Natural killer cell (primary cell): Measurements from ENCODE around the gene XIST. TPM values are rescaled to one million over a fixed set of nuclear protein-coding genes. Genes with fewer than 3 reads are reported as not detected.

Experiments used
- ATAC-seq, 3 donors: fragments of 150-1000 bp in 2 of 3; fragments of 200-7000 bp in 1 of 3; cut with Tn5 transposase; 1 replicate in 1 of 3; 2 replicates in 2 of 3; pipeline ENCODE4 v1.10.0; 2021; ENCODE audit warnings: mild to moderate bottlenecking in 2 of 3, moderate library complexity in 2 of 3
- DNase-seq, 2 donors: peaks; one replicate each; pipeline versions ENCODE4 v3.0.0 to v3.0.0-alpha.2; 2013 to 2021; ENCODE audit warnings: mixed read lengths in 1 of 2
- H3K27ac ChIP-seq: one replicate; pipeline ENCODE4 v1.5.1; 2013; ENCODE audit warnings: mild to moderate bottlenecking, low read length
- H3K27me3 ChIP-seq: one replicate; pipeline ENCODE4 v1.6.1; 2013; ENCODE audit warnings: low read length; ENCODE audit not compliant: control insufficient read depth, insufficient read depth
- H3K36me3 ChIP-seq: one replicate; pipeline ENCODE4 v1.6.1; 2013; ENCODE audit warnings: low read length; ENCODE audit not compliant: control insufficient read depth, insufficient read depth
- H3K4me1 ChIP-seq: one replicate; pipeline ENCODE4 v1.6.1; 2013; ENCODE audit warnings: low read length; ENCODE audit not compliant: control insufficient read depth, insufficient read depth
- H3K4me3 ChIP-seq: one replicate; pipeline ENCODE4 v1.5.1; 2013; ENCODE audit warnings: low read length
- H3K9me3 ChIP-seq: one replicate; pipeline ENCODE4 v1.6.1; 2013; ENCODE audit warnings: low read length; ENCODE audit not compliant: control insufficient read depth, insufficient read depth
- H3K27ac Mint-ChIP-seq, 2 donors: one replicate each; pipeline ENCODE4 v1.8.0; 2022; ENCODE audit warnings: mild to moderate bottlenecking in 2 of 2, mixed read lengths in 2 of 2, moderate library complexity in 1 of 2
- H3K27me3 Mint-ChIP-seq, 2 donors: one replicate each; pipeline ENCODE4 v1.8.0; 2022; ENCODE audit warnings: low read depth in 2 of 2, mixed read lengths in 2 of 2
- H3K36me3 Mint-ChIP-seq: one replicate; pipeline ENCODE4 v1.8.0; 2022; ENCODE audit warnings: mixed read lengths
- H3K4me1 Mint-ChIP-seq, 2 donors: one replicate each; pipeline ENCODE4 v1.8.0; 2022; ENCODE audit warnings: mixed read lengths in 2 of 2
- H3K4me3 Mint-ChIP-seq: one replicate; pipeline ENCODE4 v1.8.0; 2022; ENCODE audit warnings: mild to moderate bottlenecking, moderate library complexity, mixed read lengths
- H3K9me3 Mint-ChIP-seq, 2 donors: one replicate each; pipeline ENCODE4 v1.8.0; 2022; ENCODE audit warnings: mixed read lengths in 2 of 2
- CTCF ChIP-seq: fragments of 200-600 bp; IDR thresholded peaks from one replicate; pipeline ENCODE4 v1.8.0; 2022; ENCODE audit warnings: antibody characterized with exemption
- WGBS: methylation state at CpG from one replicate; pipeline ENCODE4 v1.1.7; 2013; ENCODE audit warnings: missing lambda C conversion rate; ENCODE audit not compliant: insufficient coverage; 5-methylcytosine and 5-hydroxymethylcytosine counted together
- intact Hi-C: fragments of 100-400 bp; cut with micrococcal nuclease; formaldehyde crosslinking; loops from one replicate; pipeline ENCODE4 v1.14.2; 2022
- total RNA-seq, 4 donors: library from RNA; stranded (reverse); fragments of 120-200 nt in 1 of 4; gene quantifications; one replicate each; pipeline versions ENCODE4 v1.2.3 to v1.2.4, GENCODE V29; 2013 to 2022

XIST gene
- total RNA-seq, 3 donors from 2014 or later (not counting 1 experiment from before 2014, with no cell fraction given) = 0.15 to 505 TPM; not detected in 1

- ATAC-seq = no peak
- no peak overlapping the region for H3K27ac ChIP-seq
Observed at GRCh38 chrX:73863268-73863667, 10.8 kb upstream of the XIST start.

GRCh38 chrX:73859622-73860021 lies 7.1 kb upstream of the XIST start:
- no peak for ATAC-seq
- Histone ChIP-seq H3K36me3 (no peaks in the 10 kb centered on the region), H3K4me1 (no peaks in the 10 kb centered on the region), H3K27ac (no peak overlapping the region), H3K9me3 (no peaks in the 10 kb centered on the region), H3K27me3 (no peaks in the 10 kb centered on the region), H3K4me3 (no peak overlapping the region)
- no peak for TF ChIP-seq CTCF
- Mint-ChIP-seq H3K9me3 (no peaks in the 10 kb centered on the region), H3K4me1 (no peaks in the 10 kb centered on the region), H3K4me3 (no peak overlapping the region), H3K27ac (no peak overlapping the region), H3K36me3 (no peaks in the 10 kb centered on the region), H3K27me3 (peaks cover 0 to 7% of the 10 kb centered on the region in 2 donors)
- no peak for DNase-seq
- intact Hi-C loops = loop anchor here (5.0 kb wide), 1 partner anchor 693 kb away; no protein-coding TSS in a partner anchor
- no CpG with 5 or more reads among the region's 1 CpG for WGBS

More at GRCh38 chrX:73863268-73863667, 10.8 kb upstream of the XIST start:
- Mint-ChIP-seq H3K4me3 (no peak overlapping the region), H3K27ac (no peak overlapping the region), H3K4me1 (no peaks in the 10 kb centered on the region), H3K27me3 (peaks cover 0 to 14% of the 10 kb centered on the region in 2 donors), H3K9me3 (no peaks in the 10 kb centered on the region), H3K36me3 (no peaks in the 10 kb centered on the region)
- no peaks in the 10 kb centered on the region for H3K4me1 ChIP-seq
- intact Hi-C loops = no loop called here
- no peak overlapping the region for H3K4me3 ChIP-seq
- H3K36me3 ChIP-seq = no peaks in the 10 kb centered on the region
- TF ChIP-seq CTCF = no peak
- H3K27me3 ChIP-seq = no peaks in the 10 kb centered on the region
- no peak for DNase-seq
- no peaks in the 10 kb centered on the region for H3K9me3 ChIP-seq

- H3K4me1 Mint-ChIP-seq = peaks cover 0 to 6% of the 10 kb centered on the region in 2 donors
- no peaks in the 10 kb centered on the region for H3K36me3 ChIP-seq
- H3K9me3 ChIP-seq = no peaks in the 10 kb centered on the region
- WGBS = 0% methylated on average over 2 of the region's 2 CpGs
- H3K4me3 Mint-ChIP-seq = no peak overlapping the region
- H3K27ac ChIP-seq = no peak overlapping the region
- intact Hi-C loops = loop anchor here (1.0 to 5.0 kb wide), 3 partner anchors 160 to 697 kb away; no protein-coding TSS in a partner anchor
- H3K36me3 Mint-ChIP-seq = no peaks in the 10 kb centered on the region
- H3K27me3 Mint-ChIP-seq = peaks cover 0 to 6% of the 10 kb centered on the region in 2 donors
- no peaks in the 10 kb centered on the region for H3K27me3 ChIP-seq
- no peaks in the 10 kb centered on the region for H3K4me1 ChIP-seq
- H3K9me3 Mint-ChIP-seq = no peaks in the 10 kb centered on the region
- no peak overlapping the region for H3K27ac Mint-ChIP-seq
- ATAC-seq (peak in 2 of 3 donors; percentile 52), DNase-seq (peak; percentile 27 to 76)
- TF ChIP-seq CTCF = peak; percentile 54
- H3K4me3 ChIP-seq = no peak overlapping the region
Observed at GRCh38 chrX:73855546-73855945, 3.0 kb upstream of the XIST start.

GRCh38 chrX:73852022-73852421 lies 492 bp downstream of the XIST start:
- Mint-ChIP-seq H3K27me3 (no peaks in the 10 kb centered on the region), H3K36me3 (no peaks in the 10 kb centered on the region), H3K4me1 (peaks cover 0 to 29% of the 10 kb centered on the region in 2 donors), H3K9me3 (no peaks in the 10 kb centered on the region), H3K4me3 (peak overlapping the region; percentile 93), H3K27ac (peak overlapping the region in 1 of 2 donors; percentile 82)
- no peaks in the 10 kb centered on the region for H3K4me1 ChIP-seq
- no peak for DNase-seq
- H3K4me3 ChIP-seq = no peak overlapping the region
- no peaks in the 10 kb centered on the region for H3K27me3 ChIP-seq
- H3K9me3 ChIP-seq = no peaks in the 10 kb centered on the region
- intact Hi-C loops = no loop called here
- no peak for ATAC-seq
- H3K36me3 ChIP-seq = no peaks in the 10 kb centered on the region
- no peak overlapping the region for H3K27ac ChIP-seq
- no peak for TF ChIP-seq CTCF
- 91% methylated on average over 16 of the region's 19 CpGs for WGBS
